GM21717 (cell line): ENCODE data around the gene TGIF2LY.
"Not testable (repeated sequence)": the region's sequence is repeated elsewhere in the genome, so short reads cannot be mapped to it uniquely, and the experiment has no call there.

Experiments
- ATAC-seq: cut with Tn5 transposase; IDR thresholded peaks from one replicate; pipeline ENCODE4 v1.9.1; 2021; ENCODE audit warnings: mild to moderate bottlenecking, moderate library complexity; ENCODE audit not compliant: unreplicated experiment

Gene TGIF2LY

DNA sequence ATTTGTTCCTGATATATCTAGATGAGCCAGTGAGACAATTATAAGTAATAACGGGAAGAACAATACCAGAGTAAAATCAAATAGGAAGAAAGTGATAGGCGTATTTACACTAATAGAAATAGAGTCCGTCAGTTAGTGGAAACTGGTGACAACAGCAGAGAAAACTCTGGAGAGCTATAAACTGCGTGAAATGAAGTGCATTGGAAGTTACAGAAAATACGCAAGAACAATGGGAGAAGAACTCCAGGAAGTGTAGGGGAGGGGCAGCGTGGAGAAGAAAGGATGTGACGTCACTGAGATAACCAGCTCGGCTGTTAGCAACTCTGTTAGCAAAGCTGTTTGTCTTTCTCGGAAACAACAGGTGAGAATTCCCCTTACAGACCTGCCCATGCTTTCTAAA is at the start of gene TGIF2LY:
TGIF2LY (plus strand) TSS at position 301 of the 400 bp plus-strand sequence. CDS start 178 bp downstream, outside the sequence.
- ATAC-seq, result not testable (repeated sequence)
